Pancreas (tissue), 10 donors: ENCODE measurements around the gene MARVELD1. TPM values are rescaled to one million over a fixed set of nuclear protein-coding genes. Genes with fewer than 3 reads are reported as not detected.

Experiments used
- ATAC-seq, 4 donors: fragments of 200-7000 bp; cut with Tn5 transposase; one replicate each; pipeline versions ENCODE4 v1.8.0 to v1.9.1; 2020; ENCODE audit warnings: mild to moderate bottlenecking in 4 of 4, moderate library complexity in 4 of 4
- DNase-seq, 6 donors: peaks; one replicate each; pipeline ENCODE4 v3.0.0-alpha.2; 2020
- FAIRE-seq: peaks from 2 replicates; lab custom pipeline; 2012; peaks lifted over from hg19 to GRCh38; lab: Jason Lieb, UNC
- H3K27ac ChIP-seq, 4 donors: fragments of 200-600 bp; sonication (generic); 1 replicate in 3 of 4; 2 replicates in 1 of 4; pipeline versions ENCODE4 v1.5.0 to v1.8.0; 2020
- H3K27me3 ChIP-seq, 4 donors: fragments of 200-600 bp; one replicate each; pipeline ENCODE4 v1.8.0; 2021
- H3K36me3 ChIP-seq, 3 donors: fragments of 200-600 bp; sonication (generic) in 1 of 3; one replicate each; pipeline versions ENCODE4 v1.5.0 to v1.8.0; 2020 to 2021
- H3K4me1 ChIP-seq, 3 donors: fragments of 200-600 bp; one replicate each; pipeline ENCODE4 v1.8.0; 2021
- H3K4me3 ChIP-seq, 4 donors: fragments of 200-600 bp; sonication (generic) in 2 of 4; one replicate each; pipeline versions ENCODE4 v1.5.0 to v1.8.0; 2020 to 2021
- H3K9me3 ChIP-seq, 4 donors: fragments of 200-600 bp; one replicate each; pipeline ENCODE4 v1.8.0; 2021
- CTCF ChIP-seq, 4 donors: fragments of 200-600 bp; sonication (generic) in 3 of 4; IDR thresholded peaks; one replicate each; pipeline versions ENCODE4 v1.5.0 to v1.8.0; 2021; ENCODE audit warnings: antibody characterized with exemption in 4 of 4
- WGBS, 2 donors: extraction: QIAGEN DNeasy Blood & Tissue Kit; methylation state at CpG; one replicate each; pipeline ENCODE4 v1.1.7; 2013; 5-methylcytosine and 5-hydroxymethylcytosine counted together
- intact Hi-C, 3 donors: fragments of 100-400 bp; cut with DNase I; formaldehyde crosslinking; loops; one replicate each; pipeline versions ENCODE4 v1.11.1 to v1.14.2; 2022
- polyA plus RNA-seq, 2 donors: library from polyadenylated mRNA; stranded (reverse); fragments of 200-250 nt; gene quantifications; one replicate each; pipeline ENCODE4 v1.2.3, GENCODE V29; 2013
- total RNA-seq, 6 donors: library from RNA; stranded (reverse); fragmentation: NEBNext Ultra II Directional in 4 of 6; extraction: Animal tissue kit (Norgen Biotek cat#: 25700) in 4 of 6; gene quantifications; one replicate each; pipeline versions ENCODE4 v1.2.1 to v1.2.4, GENCODE V29; 2021 to 2023
- donor health status: healthy with polysubstance abuse.
- donor health status: DM: no; HTN: no; CAD: no; lungs with moderate emphysema.
- donor health status: DM: no; HTN: no; CAD: no.
- donor health status: control.
- donor health status: control.
- donor health status: Bipolar disorder and iron deficiency.
- donor health status: DM: yes; HTN: yes; CAD: no.
- donor health status: DM: no; HTN: no; CAD: no.
- donor health status: DM: no; HTN: no; CAD: no.
- donor health status: DM: yes; HTN: yes; CAD: no.

Gene MARVELD1
- total and polyA plus RNA-seq, 8 donors, result 1.8 to 11.8 (median 4.2) TPM

- Histone ChIP-seq H3K27me3 (no peaks in the 10 kb centered on the region), H3K27ac (peak overlapping the region; percentile 82 to 92 (median 88)), H3K36me3 (no peaks in the 10 kb centered on the region), H3K4me1 (peaks cover 0 to 15% (median 6%) of the 10 kb centered on the region in 3 donors), H3K4me3 (peak overlapping the region in 3 of 4 donors; percentile 89 to 99 (median 90)), H3K9me3 (no peaks in the 10 kb centered on the region)
- DNase-seq, result no peak
- intact Hi-C loops, result loop anchor here in 1 of 3 donors (10.0 kb wide), 1 partner anchor 52 kb away; the partner anchor contains the start of gene AVPI1
- TF ChIP-seq CTCF (IDR thresholded peaks at IDR 0.05), result no peak
- FAIRE-seq, result no peak
- ATAC-seq, result peak; percentile 7 to 27 (median 8)
- 67 to 69% methylated on average over 13 of the region's 13 CpGs for WGBS, 2 donors
Measured at GRCh38 chr10:97736403-97736901, 22.9 kb downstream of the MARVELD1 start.

GRCh38 chr10:97736902-97737769, 23.6 kb downstream of the MARVELD1 start, which contains the start of gene ZFYVE27:
TSS of gene ZFYVE27 (plus strand) at chr10:97737128. CDS start at chr10:97738478, 1,350 bp downstream.
- peak within 1 kb of the TSS; percentile 82 to 92 (median 88) for H3K27ac ChIP-seq
- DNase-seq (peak; percentile 95 to 99 (median 98)), FAIRE-seq (no peak), ATAC-seq (peak; percentile 93 to 98 (median 96))
- no peak for TF ChIP-seq CTCF (IDR thresholded peaks at IDR 0.05)
- no peaks in the 10 kb centered on the region for H3K9me3 ChIP-seq
- no peaks in the 10 kb centered on the region for H3K36me3 ChIP-seq
- peak within 1 kb of the TSS; percentile 89 to 99 (median 92) for H3K4me3 ChIP-seq
- 0% methylated on average over 66 to 72 of the region's 72 CpGs for WGBS, 2 donors
- no peaks in the 10 kb centered on the region for H3K27me3 ChIP-seq
- H3K4me1 ChIP-seq, result peaks cover 0 to 15% (median 6%) of the 10 kb centered on the region in 3 donors
- intact Hi-C loops, result loop anchor here in 1 of 3 donors (10.0 kb wide), 1 partner anchor 52 kb away; the partner anchor contains the start of gene AVPI1

GRCh38 chr10:97737770-97738265, 24.3 kb downstream of the MARVELD1 start:
- FAIRE-seq, result no peak
- 29 to 33% methylated on average over 14 of the region's 14 CpGs for WGBS, 2 donors
- H3K27me3 ChIP-seq, result no peaks in the 10 kb centered on the region
- intact Hi-C loops, result loop anchor here in 1 of 3 donors (10.0 kb wide), 1 partner anchor 53 kb away; the partner anchor contains the start of gene AVPI1
- no peaks in the 10 kb centered on the region for H3K36me3 ChIP-seq
- H3K4me3 ChIP-seq, result peak overlapping the region; percentile 89 to 99 (median 92)
- no peak for TF ChIP-seq CTCF (IDR thresholded peaks at IDR 0.05)
- DNase-seq, result no peak
- H3K27ac ChIP-seq, result peak overlapping the region in 2 of 4 donors; percentile 86 to 91
- peaks cover 0 to 15% (median 6%) of the 10 kb centered on the region in 3 donors for H3K4me1 ChIP-seq
- no peak for ATAC-seq
- no peaks in the 10 kb centered on the region for H3K9me3 ChIP-seq

GRCh38 chr10:97738616-97739015, 25.1 kb downstream of the MARVELD1 start:
- 89 to 96% methylated on average over 4 of the region's 4 CpGs for WGBS, 2 donors
- H3K4me1 ChIP-seq, result peaks cover 0 to 22% (median 10%) of the 10 kb centered on the region in 3 donors
- no peak overlapping the region for H3K27ac ChIP-seq
- TF ChIP-seq CTCF (IDR thresholded peaks at IDR 0.05), result no peak
- H3K9me3 ChIP-seq, result no peaks in the 10 kb centered on the region
- DNase-seq (no peak), ATAC-seq (no peak), FAIRE-seq (no peak)
- H3K36me3 ChIP-seq, result no peaks in the 10 kb centered on the region
- no peaks in the 10 kb centered on the region for H3K27me3 ChIP-seq
- H3K4me3 ChIP-seq, result peak overlapping the region in 1 of 4 donors; percentile 89
- intact Hi-C loops, result loop anchor here in 1 of 3 donors (10.0 kb wide), 1 partner anchor 54 kb away; the partner anchor contains the start of gene AVPI1
